ENCODE measurements around the gene NAV2.
"Not testable (repeated sequence)": the region's sequence is repeated elsewhere in the genome, so short reads cannot be mapped to it uniquely, and the experiment has no call there.

Gene NAV2

GRCh38 chr11:19907839-19908238, 195.2 kb downstream of the NAV2 start:
- DNase-seq, result no peak

- no peak for DNase-seq
Observed at GRCh38 chr11:19910931-19911330, 198.3 kb downstream of the NAV2 start.

GRCh38 chr11:19912115-19912957, 199.7 kb downstream of the NAV2 start:
- no peak for DNase-seq

GRCh38 chr11:19912958-19913892, 200.6 kb downstream of the NAV2 start:
- no peak for DNase-seq

- DNase-seq, result no peak
Observed at GRCh38 chr11:19913893-19914249, 201.2 kb downstream of the NAV2 start.

- no peak for DNase-seq
Observed at GRCh38 chr11:19915808-19916207, 203.2 kb downstream of the NAV2 start.

GRCh38 chr11:19917069-19917468, 204.4 kb downstream of the NAV2 start:
- no peak for DNase-seq

GRCh38 chr11:19918302-19919049, 205.8 kb downstream of the NAV2 start:
- no peak for DNase-seq

- DNase-seq, result no peak
Observed at GRCh38 chr11:19919050-19919561, 206.5 kb downstream of the NAV2 start.

GRCh38 chr11:19920982-19921381, 208.3 kb downstream of the NAV2 start:
- DNase-seq, result no peak

- no peak for DNase-seq
Observed at GRCh38 chr11:19921976-19922688, 209.5 kb downstream of the NAV2 start.

- DNase-seq, result no peak
Observed at GRCh38 chr11:19922689-19923035, 210.0 kb downstream of the NAV2 start.

- DNase-seq, result no peak
Observed at GRCh38 chr11:19923626-19924025, 211.0 kb downstream of the NAV2 start.

- no peak for DNase-seq
Observed at GRCh38 chr11:19924311-19924710, 211.7 kb downstream of the NAV2 start.

GRCh38 chr11:19924716-19925115, 212.1 kb downstream of the NAV2 start:
- no peak for DNase-seq

GRCh38 chr11:19927403-19927802, 214.8 kb downstream of the NAV2 start:
- not testable (repeated sequence) for DNase-seq

GRCh38 chr11:19929147-19929546, 216.5 kb downstream of the NAV2 start:
- no peak for DNase-seq

- no peak for DNase-seq
Observed at GRCh38 chr11:19929655-19930054, 217.0 kb downstream of the NAV2 start.

- DNase-seq, result no peak
Observed at GRCh38 chr11:19931141-19931770, 218.6 kb downstream of the NAV2 start.

GRCh38 chr11:19931771-19932369, 219.2 kb downstream of the NAV2 start:
- no peak for DNase-seq

GRCh38 chr11:19933132-19933735, 220.6 kb downstream of the NAV2 start:
- DNase-seq, result no peak
